AG04450 (cell line): ENCODE measurements around the gene CCL27. TPM values are rescaled to one million over a fixed set of nuclear protein-coding genes. Genes with fewer than 3 reads are reported as not detected.

Source experiments
- CTCF ChIA-PET: fragments of 300-600, 350-600 bp; formaldehyde crosslinking; extraction: SDS; loops from one replicate; lab custom pipeline; 2022; ENCODE audit warnings: antibody characterized with exemption, inconsistent platforms; lab: Charles Lee
- POLR2A ChIA-PET: fragments of 350-600 bp; formaldehyde crosslinking; extraction: SDS; loops from one replicate; lab custom pipeline; 2021; ENCODE audit warnings: antibody characterized with exemption, inconsistent platforms; lab: Yijun Ruan, JAX
- DNase-seq: peaks from one replicate; pipeline ENCODE4 v3.0.0-alpha.2; 2011; ENCODE audit warnings: low read depth, low spot score
- H3K27ac ChIP-seq: one replicate; pipeline ENCODE4 v1.5.1; 2012; ENCODE audit warnings: low read depth, low read length, control low read depth
- H3K27me3 ChIP-seq: one replicate; pipeline ENCODE4 v1.6.0; 2012; ENCODE audit warnings: low read length; ENCODE audit not compliant: control insufficient read depth, insufficient read depth
- H3K4me3 ChIP-seq: 2 replicates; pipeline ENCODE4 v1.5.1; 2011; ENCODE audit warnings: mild to moderate bottlenecking, low read depth, low read length, control low read depth
- H3K9me3 ChIP-seq: 2 replicates; pipeline ENCODE4 v1.5.1; 2012; ENCODE audit warnings: low read length; ENCODE audit not compliant: control insufficient read depth, insufficient read depth
- CTCF ChIP-seq: IDR thresholded peaks from 2 replicates; pipeline ENCODE4 v1.5.1; 2011; ENCODE audit warnings: low read depth, low read length, control low read depth, inconsistent platforms
- polyA plus RNA-seq: library from polyadenylated mRNA; depleted of rRNA; stranded (reverse); fragments of >200 nt; gene quantifications from 2 replicates; pipeline ENCODE4 v1.2.3, GENCODE V29; 2011

The CCL27 gene
- polyA plus RNA-seq, 1 experiment, result not detected

- ChIA-PET CTCF (interaction anchor here (0.8 to 2.9 kb wide), 3 partner anchors 15 to 214 kb away, joined by 3 to 16 read pairs (median 14); no protein-coding TSS in a partner anchor), POLR2A (no interaction called here)
- no peak for DNase-seq
- no peaks in the 10 kb centered on the region for H3K9me3 ChIP-seq
- no peak overlapping the region for H3K27ac ChIP-seq
- H3K27me3 ChIP-seq, result no peaks in the 10 kb centered on the region
- H3K4me3 ChIP-seq, result no peak overlapping the region
- TF ChIP-seq CTCF, result no peak
Observed at GRCh38 chr9:34685591-34685990, 23.1 kb upstream of the CCL27 start.

- CTCF ChIA-PET, result interaction anchor here (2.3 to 2.9 kb wide), 2 partner anchors 16 to 18 kb away, joined by 14 to 16 read pairs; no protein-coding TSS in a partner anchor
- POLR2A ChIA-PET, result no interaction called here
- Histone ChIP-seq H3K4me3 (no peak overlapping the region), H3K27me3 (no peaks in the 10 kb centered on the region), H3K9me3 (no peaks in the 10 kb centered on the region), H3K27ac (no peak overlapping the region)
- no peak for DNase-seq
- no peak for TF ChIP-seq CTCF
Observed at GRCh38 chr9:34684816-34685215, 22.4 kb upstream of the CCL27 start.

- Histone ChIP-seq H3K4me3 (no peak overlapping the region), H3K9me3 (no peaks in the 10 kb centered on the region), H3K27me3 (no peaks in the 10 kb centered on the region), H3K27ac (no peak overlapping the region)
- CTCF ChIA-PET, result interaction anchor here (1.1 kb wide), 1 partner anchor 18 kb away, joined by 4 read pairs; no protein-coding TSS in a partner anchor
- POLR2A ChIA-PET, result no interaction called here
- no peak for TF ChIP-seq CTCF
- no peak for DNase-seq
Observed at GRCh38 chr9:34684145-34684544, 21.7 kb upstream of the CCL27 start.

- Histone ChIP-seq H3K4me3 (no peak overlapping the region), H3K27ac (no peak overlapping the region), H3K9me3 (no peaks in the 10 kb centered on the region), H3K27me3 (no peaks in the 10 kb centered on the region)
- ChIA-PET CTCF (interaction anchor here (1.1 to 2.9 kb wide), 2 partner anchors 25 to 27 kb away, joined by 10 to 22 read pairs; no protein-coding TSS in a partner anchor), POLR2A (no interaction called here)
- TF ChIP-seq CTCF, result no peak
- DNase-seq, result no peak
Observed at GRCh38 chr9:34675869-34676268, 13.4 kb upstream of the CCL27 start.

GRCh38 chr9:34675048-34675714, 12.7 kb upstream of the CCL27 start:
- TF ChIP-seq CTCF, result peak; percentile 80
- Histone ChIP-seq H3K27ac (no peak overlapping the region), H3K27me3 (no peaks in the 10 kb centered on the region), H3K9me3 (no peaks in the 10 kb centered on the region), H3K4me3 (no peak overlapping the region)
- no peak for DNase-seq
- CTCF ChIA-PET, result interaction anchor here (1.0 to 2.9 kb wide), 3 partner anchors 16 to 27 kb away, joined by 3 to 22 read pairs (median 10); no protein-coding TSS in a partner anchor
- POLR2A ChIA-PET, result no interaction called here
